Keratinocyte (primary cell): ENCODE results near the gene LAMP2. TPM values are rescaled to one million over a fixed set of nuclear protein-coding genes. Genes with fewer than 3 reads are reported as not detected.

Source experiments
- DNase-seq: peaks from one replicate; pipeline ENCODE4 v3.0.0-alpha.2; 2011; ENCODE audit warnings: low read depth, missing footprints, low spot score
- FAIRE-seq: peaks from 2 replicates; lab custom pipeline; 2011; peaks lifted over from hg19 to GRCh38; lab: Jason Lieb, UNC
- H2AFZ ChIP-seq: 2 replicates; pipeline ENCODE4 v1.6.0; 2012; ENCODE audit warnings: low read length, control low read depth, inconsistent platforms; ENCODE audit not compliant: control insufficient read depth
- H3K27ac ChIP-seq: 2 replicates; pipeline ENCODE4 v1.5.1; 2011; ENCODE audit warnings: low read length; ENCODE audit not compliant: control insufficient read depth, insufficient read depth
- H3K27me3 ChIP-seq: 3 replicates; pipeline ENCODE4 v1.6.0; 2011; ENCODE audit warnings: low read length; ENCODE audit not compliant: control insufficient read depth, insufficient read depth; ENCODE audit errors: extremely low read depth
- H3K36me3 ChIP-seq, 2 experiments: 2 replicates in 1 of 2; 3 replicates in 1 of 2; pipeline ENCODE4 v1.5.1; 2011; ENCODE audit warnings: low read length in 2 of 2, mild to moderate bottlenecking in 1 of 2; ENCODE audit not compliant: control insufficient read depth in 2 of 2, insufficient read depth in 2 of 2; ENCODE audit errors: extremely low read depth in 1 of 2
- H3K4me1 ChIP-seq: 3 replicates; pipeline ENCODE4 v1.5.1; 2011; ENCODE audit warnings: low read length; ENCODE audit not compliant: control insufficient read depth, insufficient read depth; ENCODE audit errors: extremely low read depth
- H3K4me2 ChIP-seq: 3 replicates; pipeline ENCODE4 v1.6.0; 2011; ENCODE audit warnings: low read depth, low read length; ENCODE audit not compliant: control insufficient read depth, insufficient read depth; ENCODE audit errors: extremely low read depth
- H3K4me3 ChIP-seq, 3 experiments: fragments of 200-600 bp in 1 of 3; sonication (generic) in 1 of 3; 2 replicates in 2 of 3; 3 replicates in 1 of 3; pipeline ENCODE4 v1.5.1; 2011 to 2016; ENCODE audit warnings: low read length in 3 of 3, mild to moderate bottlenecking in 3 of 3, control low read depth in 2 of 3, inconsistent platforms in 1 of 3, low read depth in 1 of 3, mixed read lengths in 1 of 3, mixed run types in 1 of 3, moderate library complexity in 1 of 3; ENCODE audit not compliant: control insufficient read depth in 2 of 3, insufficient read depth in 2 of 3; ENCODE audit errors: extremely low read depth in 1 of 3
- H3K79me2 ChIP-seq: 2 replicates; pipeline ENCODE4 v1.6.0; 2012; ENCODE audit warnings: low read length; ENCODE audit not compliant: control insufficient read depth, insufficient read depth
- H3K9ac ChIP-seq: 3 replicates; pipeline ENCODE4 v1.6.0; 2011; ENCODE audit warnings: low read length; ENCODE audit not compliant: control insufficient read depth, insufficient read depth; ENCODE audit errors: extremely low read depth
- H3K9me1 ChIP-seq: 3 replicates; pipeline ENCODE4 v1.6.0; 2011; ENCODE audit warnings: low read length; ENCODE audit not compliant: control insufficient read depth, insufficient read depth; ENCODE audit errors: extremely low read depth
- H3K9me3 ChIP-seq: 2 replicates; pipeline ENCODE4 v1.5.1; 2012; ENCODE audit warnings: low read depth, low read length; ENCODE audit not compliant: control insufficient read depth
- H4K20me1 ChIP-seq: 3 replicates; pipeline ENCODE4 v1.6.0; 2011; ENCODE audit warnings: low read length; ENCODE audit not compliant: control insufficient read depth, insufficient read depth; ENCODE audit errors: extremely low read depth
- CTCF ChIP-seq, 3 experiments: IDR thresholded peaks in 1 of 3; conservative IDR thresholded peaks in 1 of 3; optimal IDR thresholded peaks in 1 of 3; 2 replicates in 2 of 3; 3 replicates in 1 of 3; pipeline versions ENCODE3 to v1.5.1; 2011; ENCODE audit warnings: low read length in 3 of 3, mild to moderate bottlenecking in 3 of 3, moderate library complexity in 2 of 3, control low read depth in 1 of 3, inconsistent platforms in 1 of 3; ENCODE audit not compliant: insufficient read depth in 2 of 3; ENCODE audit errors: extremely low read depth in 1 of 3
- EZH2 ChIP-seq: IDR thresholded peaks from one replicate; pipeline ENCODE4 v1.6.1; 2012; ENCODE audit warnings: inconsistent platforms, mild to moderate bottlenecking, low read length, moderate library complexity
- dilution Hi-C: fragments of 300-500 bp; cut with MboI; formaldehyde crosslinking; loops from one replicate; pipeline ENCODE4 v1.7.0; 2020; ENCODE audit warnings: low sequenced_read_pairs; ENCODE audit not compliant: extremely low pct_ligation_motif_present
- polyA plus RNA-seq, 5 experiments: library from polyadenylated mRNA; depleted of rRNA in 3 of 5; stranded (reverse) in 3 of 5; stranded (forward) in 1 of 5; unstranded in 1 of 5; fragments of >200 nt; gene quantifications; 1 replicate in 1 of 5; 2 replicates in 3 of 5; 3 replicates in 1 of 5; pipeline versions ENCODE4 v1.2.1 to v1.2.3, GENCODE V29; 2011 to 2012; ENCODE audit warnings: missing spikeins in 2 of 5, low read depth in 1 of 5, low replicate concordance in 1 of 5

The LAMP2 gene
- polyA plus RNA-seq, 1 donor (not counting 4 experiments of a cell fraction or from before 2014, with no cell fraction given), result 200 TPM

- no peak for TF ChIP-seq EZH2
- TF ChIP-seq CTCF (optimal IDR thresholded peaks at IDR 0.05 in 1 of 3, IDR thresholded peaks at IDR 0.05 in 1 of 3, conservative IDR thresholded peaks at IDR 0.05 in 1 of 3; ENCODE audit: extremely low read depth in 1 of 3, insufficient read depth in 2 of 3, low read length in 3 of 3), result no peak
- Histone ChIP-seq H2AFZ (no peak overlapping the region), H3K9me1 (no peaks in the 10 kb centered on the region), H3K4me1 (peaks cover 3% of the 10 kb centered on the region), H3K79me2 (peaks cover 48% of the 10 kb centered on the region), H3K27me3 (no peaks in the 10 kb centered on the region), H4K20me1 (no peaks in the 10 kb centered on the region), H3K27ac (peak overlapping the region; percentile 84), H3K4me3 (peak overlapping the region; percentile 57 to 90 (median 66)), H3K9ac (peak overlapping the region; percentile 88), H3K9me3 (no peaks in the 10 kb centered on the region), H3K36me3 (peaks cover 0 to 3% of the 10 kb centered on the region in 2 experiments), H3K4me2 (peak overlapping the region; percentile 81)
- DNase-seq (no peak), FAIRE-seq (no peak)
- dilution Hi-C loops, result no loop called here
Measured at GRCh38 chrX:120468071-120468470, 1.0 kb downstream of the LAMP2 start.

- no peaks in the 10 kb centered on the region for H3K27me3 ChIP-seq
- H3K9me1 ChIP-seq, result no peaks in the 10 kb centered on the region
- H3K9me3 ChIP-seq, result no peaks in the 10 kb centered on the region
- H3K4me1 ChIP-seq, result peaks cover 6% of the 10 kb centered on the region
- FAIRE-seq (no peak), DNase-seq (no peak)
- no peak overlapping the region for H2AFZ ChIP-seq
- H3K36me3 ChIP-seq, result peaks cover 0 to 3% of the 10 kb centered on the region in 2 experiments
- dilution Hi-C loops, result no loop called here
- H4K20me1 ChIP-seq, result no peaks in the 10 kb centered on the region
- H3K79me2 ChIP-seq, result peaks cover 79% of the 10 kb centered on the region
- no peak overlapping the region for H3K4me2 ChIP-seq
- TF ChIP-seq CTCF (optimal IDR thresholded peaks at IDR 0.05 in 1 of 3, IDR thresholded peaks at IDR 0.05 in 1 of 3, conservative IDR thresholded peaks at IDR 0.05 in 1 of 3; ENCODE audit: extremely low read depth in 1 of 3, insufficient read depth in 2 of 3, low read length in 3 of 3) (no peak), EZH2 (no peak)
- no peak overlapping the region for H3K4me3 ChIP-seq
- no peak overlapping the region for H3K27ac ChIP-seq
- no peak overlapping the region for H3K9ac ChIP-seq
Measured at GRCh38 chrX:120464411-120464810, 4.7 kb downstream of the LAMP2 start.
